Keratinocyte (primary cell): Measurements from ENCODE around the gene PSG7.
"Not testable (repeated sequence)": the region's sequence is repeated elsewhere in the genome, so short reads cannot be mapped to it uniquely, and the experiment has no call there.

Source experiments
- EZH2 ChIP-seq: IDR thresholded peaks from one replicate; pipeline ENCODE4 v1.6.1; 2012; ENCODE audit warnings: inconsistent platforms, mild to moderate bottlenecking, low read length, moderate library complexity
- TF ChIP-seq, protein P1 (sequence below), 3 experiments: IDR thresholded peaks in 1 of 3; conservative IDR thresholded peaks in 1 of 3; optimal IDR thresholded peaks in 1 of 3; 2 replicates in 2 of 3; 3 replicates in 1 of 3; pipeline versions ENCODE3 to v1.5.1; 2011; ENCODE audit warnings: low read length in 3 of 3, mild to moderate bottlenecking in 3 of 3, moderate library complexity in 2 of 3, control low read depth in 1 of 3, inconsistent platforms in 1 of 3; ENCODE audit not compliant: insufficient read depth in 2 of 3; ENCODE audit errors: extremely low read depth in 1 of 3

DNA sequence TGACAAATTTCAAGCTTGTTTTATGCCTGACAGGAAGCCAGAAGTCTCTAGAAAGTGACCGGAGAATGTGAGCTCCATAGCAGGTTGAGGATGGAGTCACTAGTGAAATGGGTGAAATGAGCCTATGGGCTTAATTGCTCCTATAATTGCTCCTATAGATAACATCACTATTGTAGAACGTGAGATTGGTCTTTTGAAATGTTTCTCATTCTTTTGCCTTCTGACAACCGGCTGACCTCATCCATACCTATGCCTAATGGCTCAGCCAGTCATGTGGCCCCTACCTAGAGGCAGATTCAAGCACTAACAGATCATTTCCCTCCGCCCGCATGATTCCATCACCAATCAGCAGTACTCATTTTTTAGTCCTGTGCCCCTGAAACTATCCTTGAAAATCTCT is 23.5 kb downstream of the PSG7 start:
- TF ChIP-seq, protein P1, sequence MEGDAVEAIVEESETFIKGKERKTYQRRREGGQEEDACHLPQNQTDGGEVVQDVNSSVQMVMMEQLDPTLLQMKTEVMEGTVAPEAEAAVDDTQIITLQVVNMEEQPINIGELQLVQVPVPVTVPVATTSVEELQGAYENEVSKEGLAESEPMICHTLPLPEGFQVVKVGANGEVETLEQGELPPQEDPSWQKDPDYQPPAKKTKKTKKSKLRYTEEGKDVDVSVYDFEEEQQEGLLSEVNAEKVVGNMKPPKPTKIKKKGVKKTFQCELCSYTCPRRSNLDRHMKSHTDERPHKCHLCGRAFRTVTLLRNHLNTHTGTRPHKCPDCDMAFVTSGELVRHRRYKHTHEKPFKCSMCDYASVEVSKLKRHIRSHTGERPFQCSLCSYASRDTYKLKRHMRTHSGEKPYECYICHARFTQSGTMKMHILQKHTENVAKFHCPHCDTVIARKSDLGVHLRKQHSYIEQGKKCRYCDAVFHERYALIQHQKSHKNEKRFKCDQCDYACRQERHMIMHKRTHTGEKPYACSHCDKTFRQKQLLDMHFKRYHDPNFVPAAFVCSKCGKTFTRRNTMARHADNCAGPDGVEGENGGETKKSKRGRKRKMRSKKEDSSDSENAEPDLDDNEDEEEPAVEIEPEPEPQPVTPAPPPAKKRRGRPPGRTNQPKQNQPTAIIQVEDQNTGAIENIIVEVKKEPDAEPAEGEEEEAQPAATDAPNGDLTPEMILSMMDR (optimal IDR thresholded peaks at IDR 0.05 in 1 of 3, IDR thresholded peaks at IDR 0.05 in 1 of 3, conservative IDR thresholded peaks at IDR 0.05 in 1 of 3; ENCODE audit: extremely low read depth in 1 of 3, insufficient read depth in 2 of 3, low read length in 3 of 3): not testable (repeated sequence)
- TF ChIP-seq EZH2: not testable (repeated sequence)
